HG03575 (cell line): ENCODE data around the gene SPINK6.

Source experiments
- ATAC-seq: cut with Tn5 transposase; IDR thresholded peaks from one replicate; pipeline ENCODE4 v1.9.1; 2021; ENCODE audit not compliant: unreplicated experiment, insufficient number of reproducible peaks, low FRiP score; ENCODE audit errors: extremely low read depth

Gene SPINK6

GRCh38 chr5:148202531-148203203 is at the start of gene SPINK6:
SPINK6 (plus strand) TSS chr5:148203042; CDS start chr5:148203097, 55 bp downstream.
- ATAC-seq: no peak

GRCh38 chr5:148156609-148157008 is 46.2 kb upstream of the SPINK6 start:
- ATAC-seq: no peak

- no peak for ATAC-seq
Measured at GRCh38 chr5:148162038-148162437, 40.8 kb upstream of the SPINK6 start.

- ATAC-seq: no peak
Measured at GRCh38 chr5:148163345-148163744, 39.5 kb upstream of the SPINK6 start.

GRCh38 chr5:148166550-148167283 is 36.1 kb upstream of the SPINK6 start:
- no peak for ATAC-seq

- ATAC-seq: no peak
Measured at GRCh38 chr5:148168246-148168645, 34.6 kb upstream of the SPINK6 start, which contains the start of gene SPINK14. SPINK14 (plus strand) TSS chr5:148168546; CDS start chr5:148169733, 1,187 bp downstream.

GRCh38 chr5:148172377-148172776 is 30.5 kb upstream of the SPINK6 start:
- ATAC-seq: no peak

GRCh38 chr5:148176480-148176879 is 26.4 kb upstream of the SPINK6 start:
- ATAC-seq: no peak

GRCh38 chr5:148177207-148177606 is 25.6 kb upstream of the SPINK6 start:
- ATAC-seq: no peak

- no peak for ATAC-seq
Measured at GRCh38 chr5:148179234-148179824, 23.5 kb upstream of the SPINK6 start.

GRCh38 chr5:148186248-148187003 is 16.4 kb upstream of the SPINK6 start:
- ATAC-seq: no peak

GRCh38 chr5:148191010-148191409 is 11.8 kb upstream of the SPINK6 start:
- no peak for ATAC-seq

GRCh38 chr5:148193202-148193601 is 9.6 kb upstream of the SPINK6 start:
- ATAC-seq: no peak

- no peak for ATAC-seq
Measured at GRCh38 chr5:148201151-148201550, 1.7 kb upstream of the SPINK6 start.

GRCh38 chr5:148205044-148205806 is 2.4 kb downstream of the SPINK6 start:
- ATAC-seq: no peak

GRCh38 chr5:148205865-148206264 is 3.0 kb downstream of the SPINK6 start:
- ATAC-seq: no peak

- ATAC-seq: no peak
Measured at GRCh38 chr5:148206620-148207019, 3.8 kb downstream of the SPINK6 start.

- no peak for ATAC-seq
Measured at GRCh38 chr5:148208226-148208625, 5.4 kb downstream of the SPINK6 start.
